Cardiac fibroblast (primary cell): ENCODE results near the gene ATG5.

Experiments used
- DNase-seq, 2 donors: peaks; one replicate each; pipeline versions ENCODE4 v3.0.0 to v3.0.0-alpha.2; 2010; ENCODE audit warnings: low read depth in 2 of 2
- H3K4me3 ChIP-seq, 2 donors: replicated peaks in 1 of 2; 1 replicate in 1 of 2; 2 replicates in 1 of 2; pipeline ENCODE4 v1.5.1; 2011; ENCODE audit warnings: low read depth in 2 of 2, low read length in 2 of 2, mild to moderate bottlenecking in 2 of 2, moderate library complexity in 1 of 2
- CTCF ChIP-seq: IDR thresholded peaks from one replicate; pipeline ENCODE4 v1.5.1; 2011; ENCODE audit warnings: low read depth, mild to moderate bottlenecking, low read length, inconsistent platforms

Gene ATG5

GRCh38 chr6:106293116-106293515 is 32.4 kb downstream of the ATG5 start:
- H3K4me3 ChIP-seq: no peak overlapping the region
- TF ChIP-seq CTCF: no peak

GRCh38 chr6:106290954-106291353 is 34.6 kb downstream of the ATG5 start:
- TF ChIP-seq CTCF: no peak
- peak in 1 of 2 donors; percentile 10 for DNase-seq
- no peak overlapping the region for H3K4me3 ChIP-seq

More at GRCh38 chr6:106293116-106293515, 32.4 kb downstream of the ATG5 start:
- no peak for DNase-seq

- no peak for DNase-seq
- H3K4me3 ChIP-seq: no peak overlapping the region
- TF ChIP-seq CTCF: no peak
Measured at GRCh38 chr6:106290032-106290431, 35.5 kb downstream of the ATG5 start.

GRCh38 chr6:106287215-106287614 is 38.3 kb downstream of the ATG5 start:
- TF ChIP-seq CTCF: no peak
- H3K4me3 ChIP-seq: no peak overlapping the region
- DNase-seq: no peak

GRCh38 chr6:106286746-106287145 is 38.8 kb downstream of the ATG5 start:
- no peak for DNase-seq
- no peak for TF ChIP-seq CTCF
- H3K4me3 ChIP-seq: no peak overlapping the region

- no peak for DNase-seq
- TF ChIP-seq CTCF: no peak
- H3K4me3 ChIP-seq: no peak overlapping the region
Measured at GRCh38 chr6:106283481-106283880, 42.1 kb downstream of the ATG5 start.

- no peak for TF ChIP-seq CTCF
- H3K4me3 ChIP-seq: no peak overlapping the region
- peak in 1 of 2 donors; percentile 13 for DNase-seq
Measured at GRCh38 chr6:106281661-106282060, 43.9 kb downstream of the ATG5 start.
